GM18867 (cell line): ENCODE data around the gene SUSD4.
"Not testable (repeated sequence)": the region's sequence is repeated elsewhere in the genome, so short reads cannot be mapped to it uniquely, and the experiment has no call there.

Source experiments
- ATAC-seq: cut with Tn5 transposase; IDR thresholded peaks from one replicate; pipeline ENCODE4 v1.9.1; 2021; ENCODE audit warnings: mild to moderate bottlenecking, moderate library complexity; ENCODE audit not compliant: unreplicated experiment

SUSD4 gene

GRCh38 chr1:223299553-223299952 lies 64.4 kb downstream of the SUSD4 start:
- ATAC-seq: no peak

- no peak for ATAC-seq
These were observed 65.3 kb downstream of the SUSD4 start for GRCh38 chr1:223298701-223299100.

- ATAC-seq: no peak
These were observed 66.2 kb downstream of the SUSD4 start for GRCh38 chr1:223297800-223298199.

GRCh38 chr1:223291796-223292195 lies 72.2 kb downstream of the SUSD4 start:
- ATAC-seq: no peak

- no peak for ATAC-seq
These were observed 73.6 kb downstream of the SUSD4 start for GRCh38 chr1:223290397-223290796.

GRCh38 chr1:223289621-223290020 lies 74.4 kb downstream of the SUSD4 start:
- no peak for ATAC-seq

- no peak for ATAC-seq
These were observed 75.2 kb downstream of the SUSD4 start for GRCh38 chr1:223288826-223289225.

- no peak for ATAC-seq
These were observed 78.5 kb downstream of the SUSD4 start for GRCh38 chr1:223285452-223285851.

- ATAC-seq: not testable (repeated sequence)
These were observed 80.3 kb downstream of the SUSD4 start for GRCh38 chr1:223283697-223284096.

GRCh38 chr1:223278311-223278710 lies 85.7 kb downstream of the SUSD4 start:
- ATAC-seq: not testable (repeated sequence)

GRCh38 chr1:223276029-223276428 lies 87.9 kb downstream of the SUSD4 start:
- ATAC-seq: no peak

- ATAC-seq: no peak
These were observed 90.5 kb downstream of the SUSD4 start for GRCh38 chr1:223273511-223273910.

- no peak for ATAC-seq
These were observed 92.7 kb downstream of the SUSD4 start for GRCh38 chr1:223271085-223271781.

GRCh38 chr1:223270155-223270554 lies 93.8 kb downstream of the SUSD4 start:
- no peak for ATAC-seq

GRCh38 chr1:223269006-223269405 lies 95.0 kb downstream of the SUSD4 start:
- no peak for ATAC-seq

- no peak for ATAC-seq
These were observed 97.3 kb downstream of the SUSD4 start for GRCh38 chr1:223266632-223267172.

GRCh38 chr1:223264983-223265908 lies 98.7 kb downstream of the SUSD4 start:
- no peak for ATAC-seq

- no peak for ATAC-seq
These were observed 99.4 kb downstream of the SUSD4 start for GRCh38 chr1:223264529-223264928.

GRCh38 chr1:223261914-223262313 lies 102.1 kb downstream of the SUSD4 start:
- ATAC-seq: no peak

GRCh38 chr1:223260712-223261111 lies 103.3 kb downstream of the SUSD4 start:
- ATAC-seq: no peak

GRCh38 chr1:223259462-223259861 lies 104.5 kb downstream of the SUSD4 start:
- no peak for ATAC-seq

- ATAC-seq: no peak
These were observed 105.2 kb downstream of the SUSD4 start for GRCh38 chr1:223258751-223259198.
